NCI-H128 (cell line): ENCODE data around the gene PCDHB12.
A peak's percentile ranks its signal among the peaks of the same experiment; 100 is the strongest.
"Not testable (repeated sequence)": the region's sequence is repeated elsewhere in the genome, so short reads cannot be mapped to it uniquely, and the experiment has no call there.

Experiments used
- DNase-seq: peaks from one replicate; lab custom pipeline; 2025; ENCODE audit not compliant: unreplicated experiment; lab: John Stamatoyannopoulos, UW

The PCDHB12 gene

DNA sequence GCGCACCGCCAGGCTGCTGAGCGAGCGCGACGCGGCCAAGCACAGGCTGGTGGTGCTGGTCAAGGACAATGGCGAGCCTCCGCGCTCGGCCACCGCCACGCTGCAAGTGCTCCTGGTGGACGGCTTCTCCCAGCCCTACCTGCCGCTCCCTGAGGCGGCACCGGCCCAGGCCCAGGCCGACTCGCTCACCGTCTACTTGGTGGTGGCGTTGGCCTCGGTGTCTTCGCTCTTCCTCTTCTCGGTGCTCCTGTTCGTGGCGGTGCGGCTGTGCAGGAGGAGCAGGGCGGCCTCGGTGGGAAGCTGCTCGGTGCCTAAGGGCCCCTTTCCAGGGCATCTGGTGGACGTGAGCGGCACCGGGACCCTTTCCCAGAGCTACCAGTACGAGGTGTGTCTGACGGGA, 6.9 kb upstream of the PCDHB12 start:
- DNase-seq, result not testable (repeated sequence)

DNA sequence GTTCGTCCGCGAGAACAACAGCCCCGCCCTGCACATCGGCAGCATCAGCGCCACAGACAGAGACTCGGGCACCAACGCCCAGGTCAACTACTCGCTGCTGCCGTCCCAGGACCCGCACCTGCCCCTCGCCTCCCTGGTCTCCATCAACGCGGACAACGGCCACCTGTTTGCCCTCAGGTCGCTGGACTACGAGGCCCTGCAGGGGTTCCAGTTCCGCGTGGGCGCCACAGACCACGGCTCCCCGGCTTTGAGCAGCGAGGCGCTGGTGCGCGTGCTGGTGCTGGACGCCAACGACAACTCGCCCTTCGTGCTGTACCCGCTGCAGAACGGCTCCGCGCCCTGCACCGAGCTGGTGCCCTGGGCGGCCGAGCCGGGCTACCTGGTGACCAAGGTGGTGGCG, 1.8 kb downstream of the PCDHB12 start:
- not testable (repeated sequence) for DNase-seq

DNA sequence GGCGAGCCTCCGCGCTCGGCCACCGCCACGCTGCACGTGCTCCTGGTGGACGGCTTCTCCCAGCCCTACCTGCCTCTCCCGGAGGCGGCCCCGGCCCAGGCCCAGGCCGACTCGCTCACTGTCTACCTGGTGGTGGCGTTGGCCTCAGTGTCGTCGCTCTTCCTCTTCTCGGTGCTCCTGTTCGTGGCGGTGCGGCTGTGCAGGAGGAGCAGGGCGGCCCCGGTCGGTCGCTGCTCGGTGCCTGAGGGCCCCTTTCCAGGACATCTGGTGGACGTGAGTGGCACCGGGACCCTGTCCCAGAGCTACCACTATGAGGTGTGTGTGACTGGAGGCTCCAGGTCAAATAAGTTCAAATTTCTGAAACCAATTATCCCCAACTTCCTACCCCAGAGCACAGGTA, 2.3 kb downstream of the PCDHB12 start:
- DNase-seq, result not testable (repeated sequence)

DNA sequence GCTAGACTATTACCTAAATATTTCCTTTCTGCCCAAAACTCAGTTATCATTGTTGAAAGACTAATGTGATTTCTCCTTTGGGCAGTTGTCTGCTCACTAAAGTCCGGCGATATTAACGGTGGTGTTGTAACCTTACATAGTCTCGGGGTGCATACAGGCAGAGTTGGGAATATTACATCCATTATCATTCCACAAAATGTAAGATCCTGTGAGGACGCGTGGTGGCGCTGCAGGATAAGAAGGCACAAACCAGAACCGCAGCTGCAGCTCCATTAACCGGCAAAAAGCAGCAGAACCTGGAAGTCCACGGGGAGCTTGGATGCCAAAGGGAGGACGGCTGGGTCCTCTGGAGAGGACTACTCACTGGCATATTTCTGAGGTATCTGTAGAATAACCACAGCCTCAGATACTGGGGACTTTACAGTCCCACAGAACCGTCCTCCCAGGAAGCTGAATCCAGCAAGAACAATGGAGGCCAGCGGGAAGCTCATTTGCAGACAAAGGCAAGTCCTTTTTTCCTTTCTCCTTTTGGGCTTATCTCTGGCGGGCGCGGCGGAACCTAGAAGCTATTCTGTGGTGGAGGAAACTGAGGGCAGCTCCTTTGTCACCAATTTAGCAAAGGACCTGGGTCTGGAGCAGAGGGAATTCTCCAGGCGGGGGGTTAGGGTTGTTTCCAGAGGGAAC, 5.3 kb downstream of the PCDHB12 start, which contains the start of gene PCDHB13:
PCDHB13 (plus strand) TSS at position 264 of the 684 bp plus-strand sequence; CDS start at position 469, 205 bp downstream.
- DNase-seq, result not testable (repeated sequence)

DNA sequence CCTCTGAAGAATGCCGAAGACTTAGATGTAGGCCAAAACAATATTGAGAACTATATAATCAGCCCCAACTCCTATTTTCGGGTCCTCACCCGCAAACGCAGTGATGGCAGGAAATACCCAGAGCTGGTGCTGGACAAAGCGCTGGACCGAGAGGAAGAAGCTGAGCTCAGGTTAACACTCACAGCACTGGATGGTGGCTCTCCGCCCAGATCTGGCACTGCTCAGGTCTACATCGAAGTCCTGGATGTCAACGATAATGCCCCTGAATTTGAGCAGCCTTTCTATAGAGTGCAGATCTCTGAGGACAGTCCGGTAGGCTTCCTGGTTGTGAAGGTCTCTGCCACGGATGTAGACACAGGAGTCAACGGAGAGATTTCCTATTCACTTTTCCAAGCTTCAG, 6.1 kb downstream of the PCDHB12 start:
- DNase-seq, result not testable (repeated sequence)

DNA sequence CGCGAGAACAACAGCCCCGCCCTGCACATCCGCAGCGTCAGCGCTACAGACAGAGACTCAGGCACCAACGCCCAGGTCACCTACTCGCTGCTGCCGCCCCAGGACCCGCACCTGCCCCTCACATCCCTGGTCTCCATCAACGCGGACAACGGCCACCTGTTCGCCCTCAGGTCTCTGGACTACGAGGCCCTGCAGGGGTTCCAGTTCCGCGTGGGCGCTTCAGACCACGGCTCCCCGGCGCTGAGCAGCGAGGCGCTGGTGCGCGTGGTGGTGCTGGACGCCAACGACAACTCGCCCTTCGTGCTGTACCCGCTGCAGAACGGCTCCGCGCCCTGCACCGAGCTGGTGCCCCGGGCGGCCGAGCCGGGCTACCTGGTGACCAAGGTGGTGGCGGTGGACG, 7.0 kb downstream of the PCDHB12 start:
- DNase-seq, result not testable (repeated sequence)

DNA sequence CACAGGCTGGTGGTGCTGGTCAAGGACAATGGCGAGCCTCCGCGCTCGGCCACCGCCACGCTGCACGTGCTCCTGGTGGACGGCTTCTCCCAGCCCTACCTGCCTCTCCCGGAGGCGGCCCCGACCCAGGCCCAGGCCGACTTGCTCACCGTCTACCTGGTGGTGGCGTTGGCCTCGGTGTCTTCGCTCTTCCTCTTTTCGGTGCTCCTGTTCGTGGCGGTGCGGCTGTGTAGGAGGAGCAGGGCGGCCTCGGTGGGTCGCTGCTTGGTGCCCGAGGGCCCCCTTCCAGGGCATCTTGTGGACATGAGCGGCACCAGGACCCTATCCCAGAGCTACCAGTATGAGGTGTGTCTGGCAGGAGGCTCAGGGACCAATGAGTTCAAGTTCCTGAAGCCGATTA, 7.5 kb downstream of the PCDHB12 start:
- DNase-seq, result not testable (repeated sequence)

DNA sequence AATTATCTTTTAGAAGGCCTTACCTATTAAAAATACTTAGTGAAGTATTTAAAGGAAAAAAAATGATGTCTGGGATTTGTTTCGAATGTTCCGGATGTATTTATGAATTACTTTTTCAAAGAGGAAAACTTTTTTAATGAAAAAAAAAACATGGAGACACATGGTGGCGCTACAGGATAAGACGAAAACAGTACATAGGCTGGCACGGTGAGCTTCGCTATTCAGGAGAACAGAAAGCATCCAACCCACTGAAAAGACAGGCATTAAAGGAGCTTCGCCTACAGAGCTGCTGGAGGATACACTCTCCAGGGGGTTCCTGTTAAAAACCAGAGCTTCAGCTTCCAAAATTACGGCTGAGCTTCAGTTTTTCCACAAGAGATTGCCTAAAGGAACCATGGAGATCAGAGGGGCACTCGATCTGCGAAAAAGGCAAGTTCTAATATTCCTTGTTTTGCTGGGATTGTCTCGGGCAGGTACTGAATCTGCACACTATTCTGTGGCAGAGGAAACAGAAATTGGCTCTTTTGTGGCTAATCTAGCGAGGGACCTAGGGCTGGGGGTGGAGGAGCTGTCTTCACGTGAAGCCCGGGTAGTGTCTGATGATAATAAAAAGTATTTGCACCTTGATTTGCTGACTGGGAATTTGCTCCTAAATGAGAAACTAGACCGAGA, 14.7 kb downstream of the PCDHB12 start, which contains the start of gene PCDHB14:
PCDHB14 (plus strand) TSS at position 232 of the 672 bp plus-strand sequence; CDS start at position 395, 163 bp downstream.
- peak; percentile 28 for DNase-seq

DNA sequence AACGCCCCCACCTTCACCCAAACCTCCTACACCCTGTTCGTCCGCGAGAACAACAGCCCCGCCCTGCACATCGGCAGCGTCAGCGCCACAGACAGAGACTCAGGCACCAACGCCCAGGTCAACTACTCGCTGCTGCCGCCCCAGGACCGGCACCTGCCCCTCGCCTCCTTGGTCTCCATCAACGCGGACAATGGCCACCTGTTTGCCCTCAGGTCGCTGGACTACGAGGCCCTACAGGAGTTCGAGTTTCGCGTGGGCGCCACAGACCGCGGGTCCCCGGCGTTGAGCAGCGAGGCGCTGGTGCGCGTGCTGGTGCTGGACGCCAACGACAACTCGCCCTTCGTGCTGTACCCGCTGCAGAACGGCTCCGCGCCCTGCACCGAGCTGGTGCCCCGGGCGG, 16.3 kb downstream of the PCDHB12 start:
- DNase-seq, result not testable (repeated sequence)

DNA sequence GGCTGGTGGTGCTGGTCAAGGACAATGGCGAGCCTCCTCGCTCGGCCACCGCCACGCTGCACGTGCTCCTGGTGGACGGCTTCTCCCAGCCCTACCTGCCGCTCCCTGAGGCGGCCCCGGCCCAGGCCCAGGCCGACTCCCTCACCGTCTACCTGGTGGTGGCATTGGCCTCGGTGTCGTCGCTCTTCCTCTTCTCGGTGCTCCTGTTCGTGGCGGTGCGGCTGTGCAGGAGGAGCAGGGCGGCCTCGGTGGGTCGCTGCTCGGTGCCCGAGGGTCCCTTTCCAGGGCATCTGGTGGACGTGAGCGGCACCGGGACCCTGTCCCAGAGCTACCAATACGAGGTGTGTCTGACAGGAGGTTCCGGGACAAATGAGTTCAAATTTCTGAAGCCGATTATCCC, 16.9 kb downstream of the PCDHB12 start:
- DNase-seq, result not testable (repeated sequence)

DNA sequence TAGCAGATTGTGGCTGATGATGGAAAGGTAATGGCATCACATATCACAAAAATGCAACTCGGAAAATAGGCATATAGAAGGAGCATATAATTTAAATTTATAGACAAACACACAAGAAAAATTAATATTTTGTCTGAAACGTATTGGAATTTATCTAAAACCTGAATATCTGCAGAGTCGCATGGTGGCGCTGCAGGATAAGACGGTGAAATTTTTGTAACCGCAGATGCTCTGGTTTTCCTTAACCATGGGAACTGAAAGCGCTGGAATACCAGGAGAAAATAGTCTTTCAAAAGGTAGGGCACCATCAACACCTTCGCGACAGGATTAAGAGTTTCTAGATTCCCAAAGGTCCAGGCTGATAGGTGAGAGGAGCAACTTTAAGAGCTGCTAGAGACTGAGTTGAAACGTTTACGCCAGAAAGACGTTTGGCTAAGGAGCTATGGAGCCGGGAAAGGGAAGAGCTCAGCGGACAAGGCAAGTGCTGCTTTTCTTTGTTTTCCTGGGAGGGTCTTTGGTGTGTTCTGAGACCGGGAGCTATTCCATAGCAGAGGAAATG, 25.7 kb downstream of the PCDHB12 start:
- no peak for DNase-seq

DNA sequence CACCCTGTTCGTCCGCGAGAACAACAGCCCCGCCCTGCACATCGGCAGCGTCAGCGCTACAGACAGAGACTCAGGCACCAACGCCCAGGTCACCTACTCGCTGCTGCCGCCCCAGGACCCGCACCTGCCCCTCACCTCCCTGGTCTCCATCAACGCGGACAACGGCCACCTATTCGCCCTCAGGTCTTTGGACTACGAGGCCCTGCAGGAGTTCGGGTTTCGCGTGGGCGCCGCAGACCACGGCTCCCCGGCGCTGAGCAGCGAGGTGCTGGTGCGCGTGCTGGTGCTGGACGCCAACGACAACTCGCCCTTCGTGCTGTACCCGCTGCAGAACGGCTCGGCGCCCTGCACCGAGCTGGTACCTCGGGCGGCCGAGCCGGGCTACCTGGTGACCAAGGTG, 27.4 kb downstream of the PCDHB12 start:
- not testable (repeated sequence) for DNase-seq

DNA sequence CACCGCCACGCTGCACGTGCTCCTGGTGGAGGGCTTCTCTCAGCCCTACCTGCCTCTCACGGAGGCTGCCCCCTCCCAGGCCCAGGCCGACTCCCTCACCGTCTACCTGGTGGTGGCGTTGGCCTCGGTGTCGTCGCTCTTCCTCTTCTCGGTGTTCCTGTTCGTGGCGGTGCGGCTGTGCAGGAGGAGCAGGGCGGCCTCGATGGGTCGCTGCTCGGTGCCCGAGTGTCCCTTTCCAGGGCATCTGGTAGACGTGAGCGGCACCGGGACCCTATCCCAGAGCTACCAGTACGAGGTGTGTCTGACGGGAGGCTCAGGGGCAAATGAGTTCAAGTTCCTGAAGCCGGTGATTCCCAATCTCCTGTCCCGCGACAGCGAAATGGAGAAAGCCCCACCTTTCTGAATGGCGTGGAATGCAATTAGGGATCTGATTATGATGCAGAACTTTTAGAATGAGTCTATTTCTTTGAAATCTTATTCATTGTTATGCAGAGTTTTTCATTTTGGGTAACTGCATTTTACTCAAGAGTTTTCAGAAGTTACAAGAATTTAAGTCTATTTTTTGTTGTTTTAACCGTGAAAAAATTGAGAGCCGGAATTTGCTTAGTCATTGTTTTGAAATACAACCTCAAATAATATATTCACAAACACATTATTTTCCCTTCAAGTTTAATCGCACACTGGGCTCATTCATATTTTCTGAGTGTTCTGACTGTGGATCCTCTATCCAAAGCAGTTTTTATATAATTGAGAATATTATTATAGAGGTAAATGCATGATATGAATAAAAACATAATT, 28.2 kb downstream of the PCDHB12 start:
- no peak for DNase-seq

DNA sequence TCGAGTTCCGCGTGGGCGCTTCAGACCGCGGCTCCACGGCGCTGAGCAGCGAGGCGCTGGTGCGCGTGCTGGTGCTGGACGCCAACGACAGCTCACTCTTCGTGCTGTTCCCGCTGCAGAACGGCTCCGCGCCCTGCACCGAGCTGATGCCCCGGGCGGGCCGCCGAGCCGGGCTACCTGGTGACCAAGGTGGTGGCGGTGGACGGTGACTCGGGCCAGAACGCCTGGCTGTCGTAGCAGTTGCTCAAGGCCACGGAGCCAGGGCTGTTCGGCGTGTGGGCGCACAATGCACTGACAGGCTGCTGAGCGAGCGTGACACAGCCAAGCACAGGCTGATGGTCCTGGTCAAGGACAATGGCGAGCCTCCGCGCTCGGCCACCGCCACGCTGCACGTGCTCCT, 33.0 kb downstream of the PCDHB12 start:
- no peak for DNase-seq

DNA sequence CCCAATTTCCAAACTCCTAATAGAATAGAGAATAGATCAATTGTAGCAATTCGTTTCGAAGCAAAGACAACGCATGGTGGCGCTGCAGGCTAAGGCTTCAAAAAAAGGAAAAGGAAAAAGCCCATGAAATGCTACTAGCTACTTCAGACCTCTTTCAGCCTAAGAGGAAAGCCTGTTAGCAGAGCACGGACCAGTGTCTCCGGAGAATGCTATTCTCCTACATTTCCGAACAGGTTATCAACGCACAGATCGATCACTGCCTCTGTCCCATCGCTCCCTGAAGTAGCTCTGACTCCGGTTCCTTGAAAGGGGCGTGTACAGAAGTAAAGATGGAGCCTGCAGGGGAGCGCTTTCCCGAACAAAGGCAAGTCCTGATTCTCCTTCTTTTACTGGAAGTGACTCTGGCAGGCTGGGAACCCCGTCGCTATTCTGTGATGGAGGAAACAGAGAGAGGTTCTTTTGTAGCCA, 36.8 kb downstream of the PCDHB12 start, which contains the start of gene PCDHB15:
PCDHB15 (plus strand) TSS at position 146 of the 468 bp plus-strand sequence; CDS start at position 330, 184 bp downstream.
- no peak for DNase-seq

DNA sequence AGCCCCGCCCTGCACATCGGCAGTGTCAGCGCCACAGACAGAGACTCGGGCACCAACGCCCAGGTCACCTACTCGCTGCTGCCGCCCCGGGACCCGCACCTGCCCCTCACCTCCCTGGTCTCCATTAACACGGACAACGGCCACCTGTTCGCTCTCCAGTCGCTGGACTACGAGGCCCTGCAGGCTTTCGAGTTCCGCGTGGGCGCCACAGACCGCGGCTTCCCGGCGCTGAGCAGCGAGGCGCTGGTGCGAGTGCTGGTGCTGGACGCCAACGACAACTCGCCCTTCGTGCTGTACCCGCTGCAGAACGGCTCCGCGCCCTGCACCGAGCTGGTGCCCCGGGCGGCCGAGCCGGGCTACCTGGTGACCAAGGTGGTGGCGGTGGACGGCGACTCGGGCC, 38.5 kb downstream of the PCDHB12 start:
- not testable (repeated sequence) for DNase-seq

DNA sequence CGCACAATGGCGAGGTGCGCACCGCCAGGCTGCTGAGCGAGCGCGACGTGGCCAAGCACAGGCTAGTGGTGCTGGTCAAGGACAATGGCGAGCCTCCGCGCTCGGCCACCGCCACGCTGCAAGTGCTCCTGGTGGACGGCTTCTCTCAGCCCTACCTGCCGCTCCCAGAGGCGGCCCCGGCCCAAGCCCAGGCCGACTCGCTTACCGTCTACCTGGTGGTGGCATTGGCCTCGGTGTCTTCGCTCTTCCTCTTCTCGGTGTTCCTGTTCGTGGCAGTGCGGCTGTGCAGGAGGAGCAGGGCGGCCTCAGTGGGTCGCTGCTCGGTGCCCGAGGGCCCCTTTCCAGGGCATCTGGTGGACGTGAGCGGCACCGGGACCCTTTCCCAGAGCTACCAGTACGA, 38.9 kb downstream of the PCDHB12 start:
- DNase-seq, result not testable (repeated sequence)

DNA sequence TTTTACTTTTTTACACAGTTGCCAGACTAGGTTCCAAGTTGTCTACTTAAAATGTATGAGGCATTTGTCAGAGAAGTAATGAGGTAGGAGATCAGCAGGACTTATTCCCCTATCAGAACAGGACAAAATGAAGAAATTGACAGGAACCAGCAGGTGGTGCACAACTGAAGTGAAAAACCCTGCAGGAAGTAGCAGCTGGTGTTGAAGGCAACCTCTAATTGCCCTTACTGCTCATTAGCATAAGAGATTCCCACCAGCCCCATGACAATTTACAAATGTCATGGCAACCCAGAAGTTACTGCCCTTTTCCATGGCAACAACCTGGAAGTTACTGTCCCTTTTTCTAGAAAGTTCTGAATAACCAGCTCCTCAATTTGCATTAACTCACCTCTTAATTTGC, 42.1 kb downstream of the PCDHB12 start:
- DNase-seq, result no peak

DNA sequence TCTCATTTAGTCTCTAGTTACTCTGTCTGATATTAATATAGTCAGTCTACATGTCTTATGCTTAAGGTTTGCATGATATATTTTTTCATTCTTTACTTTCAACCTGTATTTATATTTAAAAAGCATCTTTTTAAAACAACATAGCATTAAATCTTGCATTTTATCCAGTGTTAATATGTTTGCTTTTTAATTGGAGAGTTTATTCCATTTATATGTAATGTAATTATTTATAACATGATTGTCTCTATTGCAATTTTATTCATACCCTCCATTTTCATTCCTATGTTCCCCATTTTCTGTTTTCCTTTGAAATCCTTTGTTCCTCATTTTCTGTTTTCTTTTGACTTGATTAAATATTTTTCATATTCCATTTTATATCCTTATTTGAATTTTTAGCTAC, 49.9 kb downstream of the PCDHB12 start:
- DNase-seq, result no peak

DNA sequence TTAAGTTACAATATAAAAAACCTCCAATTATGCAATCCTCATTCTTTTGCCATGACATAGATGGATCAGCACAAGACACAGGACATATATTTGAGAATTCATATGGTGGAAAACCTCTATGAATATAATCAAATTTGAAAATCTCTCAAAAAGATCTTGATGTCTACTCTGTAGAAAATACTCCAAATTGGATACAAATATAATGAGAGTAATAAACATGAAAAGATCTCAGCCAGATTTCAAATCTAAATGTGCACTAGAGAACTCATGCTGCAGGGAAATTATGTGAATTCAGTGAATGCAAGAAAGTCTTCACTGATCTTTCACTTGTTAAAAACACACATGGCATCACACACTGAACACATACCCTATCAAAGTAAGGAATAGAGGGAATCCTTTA, 50.4 kb downstream of the PCDHB12 start:
- no peak for DNase-seq
